GM19468 (cell line): Measurements from ENCODE around the gene KDM4B.
"Not testable (repeated sequence)": the region's sequence is repeated elsewhere in the genome, so short reads cannot be mapped to it uniquely, and the experiment has no call there.

Experiments
- ATAC-seq: cut with Tn5 transposase; IDR thresholded peaks from one replicate; pipeline ENCODE4 v1.9.1; 2021; ENCODE audit warnings: mild to moderate bottlenecking, moderate library complexity, moderate number of reproducible peaks; ENCODE audit not compliant: unreplicated experiment; ENCODE audit errors: extremely low read depth

Gene KDM4B

DNA sequence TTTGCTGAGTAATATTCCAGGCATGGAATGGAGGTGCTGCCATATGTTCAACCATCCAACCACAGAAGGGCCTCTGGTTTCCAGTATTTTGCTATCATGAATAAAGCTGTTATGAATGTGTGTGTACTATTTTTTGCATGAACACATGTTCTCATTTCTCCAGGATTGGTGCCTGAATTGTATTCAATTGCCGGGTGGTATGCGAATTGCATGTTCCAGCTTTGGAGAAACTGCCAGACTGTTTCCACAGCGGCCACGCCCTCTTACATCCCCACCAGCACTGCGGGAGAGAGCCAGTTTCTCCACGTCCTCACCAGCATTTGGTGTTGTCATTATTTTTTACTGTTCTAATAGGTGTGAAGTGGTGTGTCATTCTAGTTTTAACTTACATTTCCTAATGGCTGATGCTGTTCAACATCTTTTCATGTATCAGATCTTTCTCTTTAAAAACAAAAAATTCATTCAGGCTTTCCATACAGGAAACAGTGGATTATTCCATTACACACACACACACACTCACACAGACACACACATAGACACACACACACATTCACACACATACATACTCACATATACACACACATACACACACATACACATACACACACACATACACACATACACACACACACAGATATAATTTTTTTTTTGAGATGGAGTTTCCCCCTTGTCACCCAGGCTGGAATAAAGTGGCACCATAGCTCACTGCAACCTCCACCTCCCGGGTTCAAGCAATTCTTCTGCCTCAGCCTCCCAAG lies 217.6 kb downstream of the KDM4B start:
- ATAC-seq = no peak

DNA sequence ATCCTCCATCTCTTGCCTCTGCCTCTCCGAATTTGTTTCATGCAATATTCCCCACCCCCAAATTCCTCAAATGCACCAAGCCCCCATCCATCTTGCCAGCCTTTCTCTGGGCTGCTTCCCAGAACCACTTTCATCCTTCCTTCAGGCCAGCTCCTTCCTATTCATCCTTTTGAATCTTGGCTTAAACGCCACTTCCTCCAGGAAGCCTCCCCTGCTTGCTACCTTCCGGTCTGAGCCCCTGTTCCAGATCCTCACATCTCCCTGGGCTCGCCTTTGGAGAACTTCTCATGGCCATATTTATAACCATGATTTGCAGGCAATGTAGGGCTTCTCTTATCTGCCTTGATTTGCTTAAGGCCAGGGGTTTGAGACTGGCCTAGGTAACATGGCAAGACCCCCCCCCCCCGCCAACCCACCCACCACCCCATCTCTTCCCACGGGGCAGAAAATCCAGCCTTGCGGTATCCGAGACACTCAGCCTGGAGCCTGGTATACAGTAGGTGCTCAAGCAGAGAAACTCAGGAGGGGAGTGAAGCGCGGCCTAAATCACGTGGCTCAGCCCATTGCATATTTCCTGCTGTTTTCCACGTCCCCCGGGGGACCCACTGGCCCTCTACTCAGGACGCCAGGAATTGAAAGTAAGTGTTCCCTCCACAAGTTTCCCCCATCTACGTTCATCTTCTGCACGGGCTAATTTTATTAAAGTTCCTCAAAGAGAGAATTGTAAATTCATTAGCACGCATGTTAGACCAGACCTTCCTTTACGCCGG lies 219.8 kb downstream of the KDM4B start:
- ATAC-seq = no peak

DNA sequence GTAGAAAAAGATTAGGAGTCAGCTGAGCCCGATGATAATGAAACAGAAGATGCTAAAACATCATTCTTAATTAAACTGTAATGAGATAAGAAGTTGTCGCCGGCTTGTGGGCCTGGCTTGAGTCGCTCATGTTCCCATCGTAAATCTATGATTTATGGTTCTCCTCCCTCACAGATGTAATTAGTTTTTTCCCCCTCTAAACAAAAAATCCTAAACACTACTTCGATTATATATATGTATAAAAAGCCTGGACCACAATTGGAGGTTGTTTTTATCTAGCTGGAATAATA lies 220.3 kb downstream of the KDM4B start:
- no peak for ATAC-seq

DNA sequence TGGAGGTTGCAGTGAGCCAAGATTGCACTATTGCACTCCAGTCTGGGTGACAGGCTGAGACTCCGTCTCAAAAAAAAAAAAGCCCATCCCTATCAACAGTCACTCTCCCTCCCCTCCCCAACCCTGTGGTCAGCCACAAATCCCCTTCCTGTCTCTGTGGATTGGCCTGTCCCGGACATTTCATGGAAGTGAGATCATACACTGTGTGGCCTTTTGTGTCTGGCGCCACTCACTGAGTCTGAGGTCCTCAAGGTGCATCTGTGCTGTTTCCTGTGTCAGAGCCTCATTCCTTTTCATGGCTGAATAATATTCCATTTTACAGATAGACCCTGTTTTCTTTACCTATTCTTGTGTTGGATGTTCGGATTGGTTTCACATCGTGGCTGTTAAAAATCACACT lies 222.2 kb downstream of the KDM4B start:
- ATAC-seq = no peak

DNA sequence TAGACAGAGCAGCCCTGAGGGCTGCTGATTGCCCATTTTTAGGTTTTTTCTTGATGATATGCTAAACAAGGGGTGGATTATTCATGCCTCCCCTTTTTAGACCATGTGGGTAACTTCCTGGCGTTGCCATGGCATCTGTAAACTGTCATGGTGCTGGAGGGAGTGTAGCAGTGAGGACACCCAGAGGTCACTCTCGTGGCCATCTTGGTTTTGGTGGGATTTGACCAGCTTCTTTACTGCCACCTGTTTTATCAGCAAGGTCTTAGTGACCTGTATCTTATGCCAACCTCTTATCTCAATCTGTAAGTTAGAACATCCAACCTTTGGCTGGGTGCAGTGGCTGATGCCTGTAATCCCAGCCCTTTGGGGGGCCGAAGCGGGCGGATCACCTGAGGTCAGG lies 223.7 kb downstream of the KDM4B start:
- ATAC-seq = no peak

DNA sequence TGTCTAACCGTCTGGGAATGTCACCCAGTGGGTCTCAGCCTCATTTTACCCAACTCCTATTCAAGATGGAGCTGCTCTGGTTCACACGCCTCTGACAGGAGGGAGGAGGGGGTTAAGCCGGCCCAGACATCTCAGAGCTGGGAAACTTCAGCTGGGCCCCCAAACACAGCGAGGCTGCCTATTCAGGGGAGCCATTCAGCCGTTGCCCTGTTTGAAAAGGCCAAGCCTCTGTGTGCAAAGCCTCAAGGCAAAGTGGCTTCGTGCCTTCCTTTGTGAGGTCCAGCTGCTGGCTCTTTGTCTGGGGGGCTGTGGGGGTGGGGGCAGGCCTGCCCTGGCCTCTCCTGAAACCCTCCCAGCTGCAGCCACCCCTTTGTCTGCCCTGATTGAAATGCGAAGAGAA lies 224.3 kb downstream of the KDM4B start:
- ATAC-seq = no peak

DNA sequence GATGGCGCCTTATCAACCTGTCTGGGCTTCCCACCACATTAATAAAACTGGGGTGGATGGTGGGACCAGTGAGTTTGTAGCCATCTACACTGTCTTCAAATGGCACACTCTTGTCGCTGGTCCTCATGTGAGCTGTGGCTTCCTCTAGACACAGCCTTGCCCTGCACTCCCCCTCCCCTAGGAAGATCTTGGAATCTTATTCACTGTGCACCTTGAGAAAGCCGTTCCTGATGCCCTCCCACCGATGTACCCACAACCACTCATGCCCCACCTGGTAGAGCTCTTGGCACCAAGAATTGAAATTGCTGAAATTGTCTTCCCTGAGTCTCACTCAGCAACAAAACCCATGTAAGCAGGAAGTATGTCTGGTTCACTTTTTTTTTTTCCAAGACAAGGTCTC lies 225.7 kb downstream of the KDM4B start:
- ATAC-seq = no peak

DNA sequence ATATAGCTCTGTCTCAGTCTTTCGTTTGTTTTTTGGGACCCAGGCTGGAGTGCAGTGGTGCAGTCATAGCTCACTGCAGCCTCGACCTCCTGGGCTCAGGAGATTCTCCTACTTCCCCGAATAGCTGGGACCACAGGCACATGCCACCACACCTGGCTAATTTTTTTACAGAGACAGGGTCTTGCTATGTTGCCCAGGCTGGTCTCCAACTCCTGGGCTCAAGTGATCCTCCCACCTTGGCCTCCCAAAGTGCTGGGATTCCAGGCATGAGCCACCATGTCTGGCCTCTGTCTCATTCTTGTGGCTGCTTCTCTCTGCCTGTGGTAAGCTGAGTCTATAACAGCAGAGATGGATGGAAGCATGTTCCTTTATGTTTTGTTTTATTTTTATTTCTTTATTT lies 226.7 kb downstream of the KDM4B start:
- ATAC-seq = not testable (repeated sequence)

DNA sequence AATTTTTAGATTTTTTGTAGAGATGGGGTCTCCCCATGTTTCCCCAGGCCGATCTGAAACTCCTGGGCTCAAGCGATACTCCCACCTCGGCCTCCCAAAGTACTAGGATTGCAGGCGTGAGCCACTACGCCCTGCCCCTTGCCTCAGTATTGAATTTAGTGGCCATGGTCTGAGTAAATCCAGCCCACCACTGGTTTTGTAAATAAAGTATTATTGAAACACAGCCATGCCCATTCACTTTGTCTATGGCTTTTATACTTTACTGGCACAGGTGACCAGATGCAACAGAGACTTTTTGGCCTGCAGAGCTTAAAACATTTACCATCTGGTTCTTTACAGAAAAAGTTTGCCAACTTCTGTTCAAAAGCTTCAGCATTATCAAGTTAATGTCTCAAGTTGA lies 227.9 kb downstream of the KDM4B start:
- no peak for ATAC-seq

DNA sequence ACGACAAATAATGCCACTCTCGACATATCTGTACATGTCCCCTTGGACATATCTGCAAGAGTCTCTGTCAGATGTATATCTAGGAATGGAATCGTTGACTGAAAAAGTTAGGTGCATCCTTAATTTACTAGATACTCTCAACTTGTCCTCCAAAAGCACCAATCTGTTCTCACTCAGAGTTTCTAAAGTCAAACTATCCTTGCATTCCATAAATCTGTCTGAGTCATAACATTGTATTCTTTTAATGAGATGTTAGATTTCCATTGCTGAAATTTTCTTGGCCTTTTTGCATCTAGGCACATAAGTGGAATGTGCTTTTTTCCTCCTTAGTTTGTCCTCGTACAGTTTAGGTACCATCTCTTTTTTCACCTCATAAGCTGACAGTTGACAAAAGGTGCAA lies 231.9 kb downstream of the KDM4B start:
- ATAC-seq = no peak

DNA sequence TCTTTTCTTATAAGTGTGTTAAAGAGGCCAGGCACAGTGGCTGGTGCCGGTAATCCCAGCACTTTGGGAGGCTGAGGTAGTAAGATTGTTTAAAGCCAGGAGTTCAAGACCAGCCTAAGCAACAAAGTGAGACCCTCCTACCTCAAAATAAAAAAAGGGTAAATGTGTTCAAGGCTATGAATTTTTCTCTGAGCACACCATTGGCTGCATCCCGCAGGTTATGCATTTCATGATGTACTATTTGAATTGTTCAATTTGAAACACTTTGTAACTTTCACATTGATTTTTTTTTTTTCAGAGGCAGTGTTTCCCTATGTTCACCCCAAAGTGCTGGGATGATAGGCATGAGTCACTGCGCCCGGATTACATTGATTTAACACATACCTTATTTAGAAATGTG lies 233.6 kb downstream of the KDM4B start:
- ATAC-seq = no peak
